GM19395 (cell line): ENCODE results near the gene ABLIM3.

Experiments used
- ATAC-seq: cut with Tn5 transposase; IDR thresholded peaks from one replicate; pipeline ENCODE4 v1.9.1; 2021; ENCODE audit warnings: mild to moderate bottlenecking, moderate library complexity; ENCODE audit not compliant: unreplicated experiment

Gene ABLIM3

DNA sequence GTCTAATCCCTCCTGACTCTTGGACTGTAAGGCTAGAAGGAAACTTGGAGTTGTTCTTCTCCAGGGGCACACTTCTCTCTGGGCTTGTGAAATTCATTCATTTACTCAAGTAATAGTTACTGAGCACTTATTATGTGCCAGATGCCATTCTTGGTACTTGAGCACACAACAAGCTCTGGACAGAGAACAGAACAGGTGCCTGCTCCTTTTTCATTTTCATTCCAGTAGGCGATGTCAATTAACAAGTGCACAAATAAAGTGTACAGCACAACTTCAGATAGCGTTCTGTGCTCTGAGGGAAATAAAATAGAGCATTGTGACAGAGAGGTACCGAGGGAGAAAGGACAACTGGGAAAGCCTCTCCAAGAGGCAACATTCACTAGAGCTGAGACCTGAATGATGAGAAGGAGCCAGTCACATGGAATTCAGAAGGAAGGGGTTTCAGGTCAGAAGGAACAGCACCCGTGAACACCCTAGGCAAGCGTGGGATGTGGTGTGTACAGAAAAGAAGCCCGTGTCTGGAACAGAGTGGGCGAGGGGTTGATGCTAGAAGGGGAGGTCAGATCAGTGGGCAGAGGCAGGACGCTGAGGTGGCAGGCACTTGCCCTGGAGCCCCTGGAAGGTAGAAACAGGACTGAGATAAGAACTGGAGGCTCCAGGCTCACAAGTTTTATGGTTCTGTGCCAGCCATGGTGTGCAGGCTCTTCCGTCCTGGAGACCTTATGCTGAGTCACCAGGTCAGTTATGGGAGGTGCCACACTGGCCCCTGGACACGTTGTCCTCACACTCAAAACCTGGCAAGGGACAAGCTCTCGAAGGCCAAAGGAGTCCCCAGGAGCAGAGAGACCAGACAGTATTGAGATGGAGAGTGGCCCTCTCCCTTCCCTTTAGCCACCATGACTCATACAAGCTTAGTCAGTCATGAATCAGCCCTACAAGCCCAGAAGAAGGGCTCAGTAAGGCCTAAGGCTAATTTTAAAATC lies 7.2 kb upstream of the ABLIM3 start:
- ATAC-seq, result no peak

DNA sequence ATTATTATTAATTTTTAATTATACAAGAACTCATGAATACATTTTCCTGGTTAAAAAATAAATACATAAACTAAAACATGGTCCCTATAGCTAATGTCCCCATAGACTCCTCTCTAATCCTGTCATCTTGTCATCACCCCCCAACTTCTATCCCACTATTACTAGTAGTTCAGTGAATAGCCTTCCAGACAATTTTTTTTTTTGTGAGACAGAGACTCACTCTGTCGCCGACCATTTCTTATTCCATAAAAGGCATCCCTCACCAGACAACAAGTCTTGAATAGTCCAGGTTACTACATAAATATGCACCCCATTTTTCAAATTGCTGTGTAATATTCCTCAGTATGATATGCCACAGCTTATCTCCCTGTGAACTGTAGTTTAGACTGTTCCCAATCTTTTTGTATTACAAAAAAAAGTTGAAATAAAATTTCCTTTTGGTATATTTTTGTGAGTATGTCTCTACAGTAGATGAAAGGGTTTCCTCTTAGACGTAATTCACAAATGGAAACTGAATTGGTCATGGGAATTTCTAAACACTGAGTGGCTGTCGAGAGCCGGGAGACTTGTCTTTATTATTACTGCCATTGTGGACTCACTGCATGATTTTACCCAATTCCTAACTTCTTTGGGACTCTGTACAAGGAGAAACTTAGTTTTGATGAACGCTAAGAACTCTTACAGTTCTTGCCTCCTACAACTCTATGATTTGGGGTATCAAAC lies 6.4 kb upstream of the ABLIM3 start:
- no peak for ATAC-seq

DNA sequence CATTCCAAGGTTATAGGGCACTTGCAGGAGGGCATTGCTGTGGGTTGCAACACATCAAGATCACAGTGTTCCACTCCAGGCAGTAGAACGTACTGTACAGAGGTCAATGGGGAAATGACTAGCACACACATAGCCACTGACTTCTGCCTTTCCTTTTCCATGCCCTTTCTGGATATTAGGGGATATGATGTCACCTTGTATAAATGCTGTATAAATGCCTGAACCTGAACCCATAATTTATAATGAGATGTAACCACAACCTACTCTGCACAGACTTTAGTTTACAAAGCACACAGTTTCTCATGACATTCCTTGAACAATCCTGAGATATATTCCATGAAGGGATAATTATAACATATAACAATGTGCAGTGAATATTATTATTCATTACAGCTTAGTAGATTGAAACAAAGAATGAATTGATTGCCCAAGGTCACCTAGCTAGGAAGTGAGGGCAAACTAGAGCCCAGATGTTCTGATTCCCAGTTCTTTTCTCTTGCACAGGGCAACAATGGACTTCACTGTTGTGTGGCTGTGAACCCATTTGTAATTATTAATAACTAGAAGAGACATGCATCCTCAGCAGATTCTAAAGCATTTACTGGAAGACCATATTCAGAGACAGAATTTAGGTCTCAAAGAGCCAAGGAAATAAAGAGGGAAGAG lies 5.6 kb upstream of the ABLIM3 start:
- ATAC-seq, result no peak

DNA sequence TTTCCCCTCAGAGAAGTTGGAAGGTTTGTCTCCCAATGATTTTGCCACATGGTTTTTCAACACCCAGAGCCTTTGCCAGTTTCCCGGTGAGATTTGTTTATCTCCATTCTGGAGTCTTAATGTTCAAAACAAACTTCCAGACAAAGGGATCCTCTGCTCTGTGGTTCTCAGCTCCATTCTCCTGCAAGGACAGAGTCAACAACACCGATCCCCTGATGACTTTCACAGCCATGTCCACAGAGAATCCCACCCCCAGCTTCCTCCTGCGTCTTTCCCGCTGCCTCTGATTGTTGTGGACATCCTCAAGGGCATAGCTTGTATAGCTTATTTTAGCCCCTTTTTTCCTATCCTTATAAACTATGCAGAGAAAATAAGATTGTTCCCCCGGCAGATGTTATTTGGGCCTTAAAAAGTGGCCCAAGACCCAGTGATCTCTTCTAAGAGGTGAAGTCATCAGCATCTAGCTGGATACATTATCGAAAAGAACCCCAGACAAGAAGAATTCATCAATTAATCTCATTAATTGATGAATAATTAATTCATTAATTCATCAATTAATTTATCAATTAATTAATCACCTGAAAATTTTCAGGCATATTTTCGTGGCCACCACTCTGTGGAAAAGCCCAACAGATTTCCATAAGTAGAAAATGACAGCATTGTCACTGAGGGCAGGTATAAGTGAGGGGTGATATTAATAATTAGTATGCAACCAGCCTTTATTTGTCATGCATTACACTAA lies 2.9 kb upstream of the ABLIM3 start:
- no peak for ATAC-seq

DNA sequence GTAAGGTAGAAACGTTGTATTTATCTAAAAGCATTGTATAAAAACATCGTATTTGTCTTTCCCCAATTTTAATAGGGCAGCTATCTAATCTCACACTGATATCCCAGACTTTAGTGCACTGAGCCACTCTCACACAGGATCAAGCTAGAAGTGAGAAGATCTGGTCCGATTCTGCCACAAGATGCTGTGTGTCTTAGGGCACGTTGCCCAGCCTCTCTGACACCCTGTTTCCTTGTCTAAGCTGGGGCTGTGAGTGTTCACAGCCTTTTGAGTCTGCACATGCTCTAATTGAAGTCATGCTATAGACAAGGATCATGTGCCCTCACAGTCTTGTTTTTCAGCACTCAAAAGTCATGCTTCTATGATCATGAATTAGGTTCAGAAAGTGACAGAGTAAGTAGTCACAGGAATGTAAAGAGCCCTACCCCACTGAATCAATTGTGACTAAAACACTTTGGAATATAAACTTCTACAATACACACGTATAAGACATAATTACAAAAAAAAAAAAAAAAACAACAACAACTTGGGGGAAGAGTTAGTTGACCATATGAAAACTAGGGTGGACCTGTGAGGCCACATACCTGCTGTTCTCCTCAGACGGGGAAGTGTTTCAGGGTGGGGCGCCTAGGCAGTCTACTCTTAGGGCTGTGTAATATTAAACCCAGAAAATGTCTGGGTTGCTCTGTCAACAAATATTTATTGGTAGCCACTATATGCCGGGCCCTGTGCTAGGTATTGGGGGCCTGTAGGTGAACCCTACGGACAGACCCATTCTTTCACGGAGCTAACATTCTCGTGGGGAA lies 893 bp upstream of the ABLIM3 start:
- ATAC-seq, result no peak

DNA sequence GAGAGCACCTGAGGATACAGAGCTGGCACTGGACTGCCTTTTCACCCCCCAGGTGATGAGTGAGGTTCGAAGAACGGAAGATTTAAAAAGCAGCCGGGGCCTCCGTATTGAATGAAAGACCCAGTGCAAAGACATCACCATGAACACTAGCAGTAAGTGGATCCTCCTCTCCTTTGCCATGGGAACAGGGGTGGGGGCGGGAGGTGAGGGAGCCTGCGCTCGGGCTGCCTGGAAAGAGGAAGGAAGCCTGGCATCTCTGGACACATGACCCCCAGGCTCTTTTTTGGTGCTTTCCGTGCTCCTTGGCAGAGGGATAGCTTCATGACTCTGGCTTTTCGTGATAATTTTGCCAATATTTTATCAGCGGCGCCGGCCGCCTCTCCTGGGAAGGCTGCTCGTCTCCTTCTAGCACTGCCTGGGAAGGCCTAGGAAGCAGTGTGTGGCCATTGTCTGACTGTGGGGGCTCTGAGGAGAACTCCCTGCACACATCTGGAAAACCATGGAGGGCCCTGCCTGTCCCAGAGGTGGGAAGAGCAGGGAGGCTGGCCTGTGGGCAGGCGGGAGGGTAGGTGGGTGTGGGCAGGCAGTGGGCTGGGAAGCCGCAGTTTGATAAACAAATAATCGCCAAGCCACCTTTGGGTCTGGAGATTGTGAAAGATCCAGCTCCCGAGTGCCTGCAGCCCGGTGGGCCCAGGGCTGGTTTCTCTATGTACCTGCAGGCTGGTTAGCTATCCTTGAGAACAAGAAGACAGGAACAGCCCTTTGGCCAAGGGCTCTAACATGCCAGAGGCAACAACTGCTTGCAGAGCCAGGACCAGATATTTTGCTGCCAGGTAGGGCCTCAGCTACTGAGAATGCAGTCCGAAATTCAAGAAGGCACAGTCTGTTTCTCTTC lies 911 bp downstream of the ABLIM3 start:
- no peak for ATAC-seq

DNA sequence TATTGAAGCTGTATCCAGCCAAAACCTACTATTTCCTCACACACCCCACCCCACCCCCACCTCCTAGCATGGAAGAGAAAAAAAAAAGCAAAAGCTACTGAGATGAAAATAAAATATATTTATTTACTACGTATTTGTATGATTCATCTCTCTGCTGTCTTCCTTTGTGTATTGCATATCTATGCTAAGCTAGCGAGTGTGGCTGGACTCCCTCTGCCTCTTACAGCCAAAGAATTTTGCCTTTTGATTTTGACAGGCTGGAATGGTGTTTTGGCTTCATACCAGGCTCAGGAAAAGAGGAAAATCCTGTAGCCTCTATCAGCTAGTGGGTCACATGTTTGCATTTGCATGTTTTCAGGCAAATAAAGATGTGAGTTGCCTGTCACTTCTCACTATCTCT lies 2.2 kb downstream of the ABLIM3 start:
- no peak for ATAC-seq

DNA sequence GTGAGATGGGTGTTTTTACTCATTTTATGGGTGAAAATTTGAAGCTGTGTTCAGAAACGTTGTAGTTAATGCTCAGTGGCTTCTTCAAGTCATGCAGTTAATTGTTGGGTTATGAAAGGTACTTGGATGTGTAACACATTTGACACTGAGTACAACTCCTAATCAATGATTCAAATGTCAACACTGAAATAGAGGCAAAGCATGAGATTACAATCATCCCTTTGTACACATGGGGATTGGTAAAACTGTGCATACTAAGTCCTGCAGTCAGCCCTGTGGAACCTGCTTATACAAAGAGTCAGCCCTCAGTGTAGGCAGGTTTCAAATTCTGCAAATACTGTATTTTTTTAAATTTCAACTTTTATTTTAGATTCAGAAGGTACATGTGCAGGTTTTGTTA lies 3.3 kb downstream of the ABLIM3 start:
- no peak for ATAC-seq

DNA sequence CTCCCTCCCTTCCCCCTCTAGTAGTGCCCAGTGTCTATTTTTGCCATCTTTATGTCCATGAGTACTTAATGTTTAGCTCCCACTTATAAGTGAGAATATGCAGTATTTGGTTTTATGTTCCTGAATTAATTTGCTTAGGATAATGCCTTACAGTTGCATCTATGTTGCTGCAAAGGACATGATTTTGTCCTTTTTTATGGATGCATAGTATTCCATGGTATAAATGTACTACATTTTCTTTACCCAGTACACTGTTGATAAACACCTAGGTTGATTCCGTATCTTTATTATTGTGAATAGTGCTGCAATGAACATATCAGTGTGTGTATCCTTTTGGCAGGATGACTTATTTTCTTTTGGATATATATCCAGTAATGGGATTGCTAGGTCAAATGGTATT lies 3.8 kb downstream of the ABLIM3 start:
- no peak for ATAC-seq

DNA sequence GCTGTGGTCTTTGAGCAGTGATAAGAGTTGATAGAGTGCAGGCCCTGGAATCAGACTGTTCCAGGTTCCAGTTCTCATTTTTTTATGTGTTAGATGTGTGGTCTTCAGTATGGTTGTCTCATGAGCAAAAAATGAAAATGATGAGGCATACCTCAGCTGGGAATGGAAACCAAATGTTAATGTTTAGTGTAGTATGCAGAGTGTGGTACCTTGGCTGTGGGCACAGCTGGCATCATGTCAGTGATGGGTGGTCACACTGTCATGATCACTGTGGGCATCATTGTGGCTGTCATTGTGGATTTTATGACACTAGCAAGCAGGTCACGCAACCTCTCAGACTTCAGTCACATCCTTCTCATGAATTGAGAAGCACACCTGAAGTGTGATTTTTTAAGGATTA lies 6.4 kb downstream of the ABLIM3 start:
- no peak for ATAC-seq

DNA sequence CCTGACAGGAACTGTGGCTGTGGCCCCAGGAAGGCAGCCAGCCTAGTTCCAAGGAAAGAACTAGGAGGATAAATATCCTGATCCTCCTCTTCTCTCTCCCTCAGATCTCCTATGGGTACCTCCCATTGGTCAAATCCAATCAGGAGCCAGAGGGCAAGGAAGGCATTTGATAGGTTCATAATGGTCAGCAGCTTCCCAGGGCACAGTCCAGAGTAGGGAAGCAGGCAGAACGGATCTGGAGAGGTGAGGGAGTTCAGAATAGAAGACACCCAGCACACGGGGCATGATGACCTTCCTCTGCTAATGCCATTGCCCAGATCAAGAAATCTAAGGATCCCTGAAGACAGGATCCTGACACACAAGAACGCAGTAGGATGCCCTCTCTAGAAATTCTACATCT lies 8.6 kb downstream of the ABLIM3 start:
- no peak for ATAC-seq

DNA sequence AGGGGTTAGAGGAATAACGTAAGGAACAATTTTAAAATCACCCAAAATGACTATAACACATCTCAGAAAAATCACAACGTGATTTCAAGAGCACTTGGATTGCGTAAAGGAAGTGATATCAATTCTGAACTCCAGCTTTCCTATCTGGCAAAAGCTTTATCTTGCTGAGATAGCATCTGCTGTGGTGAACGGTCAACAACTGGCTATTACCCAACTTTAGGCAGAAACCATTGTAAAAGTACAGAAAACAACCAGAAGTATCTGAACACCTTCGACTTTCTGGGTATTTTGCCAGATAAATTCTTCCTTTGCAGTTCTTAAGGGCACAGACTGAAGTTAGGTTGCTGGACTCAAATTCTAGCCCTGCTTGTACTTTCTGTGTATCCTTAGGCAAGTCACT lies 9.2 kb downstream of the ABLIM3 start:
- no peak for ATAC-seq

DNA sequence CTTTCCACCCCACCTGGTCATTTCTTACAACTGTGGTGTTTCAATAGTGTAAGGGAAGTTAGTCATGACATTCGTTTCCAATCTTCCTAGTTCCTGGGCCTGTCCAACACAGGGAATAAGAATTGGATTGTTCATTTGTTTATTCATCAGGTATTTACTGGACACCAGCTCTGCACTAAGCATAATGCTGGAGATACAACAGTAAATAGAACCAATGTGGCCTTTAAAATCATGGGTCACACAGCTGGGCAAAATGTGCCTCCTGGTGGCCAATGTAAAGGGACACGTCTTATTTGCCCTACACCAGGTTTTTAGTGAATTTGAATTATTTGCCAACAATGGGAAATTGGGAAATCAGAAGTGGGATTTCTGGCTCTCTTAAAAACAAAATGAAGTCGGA lies 10.4 kb downstream of the ABLIM3 start:
- no peak for ATAC-seq

DNA sequence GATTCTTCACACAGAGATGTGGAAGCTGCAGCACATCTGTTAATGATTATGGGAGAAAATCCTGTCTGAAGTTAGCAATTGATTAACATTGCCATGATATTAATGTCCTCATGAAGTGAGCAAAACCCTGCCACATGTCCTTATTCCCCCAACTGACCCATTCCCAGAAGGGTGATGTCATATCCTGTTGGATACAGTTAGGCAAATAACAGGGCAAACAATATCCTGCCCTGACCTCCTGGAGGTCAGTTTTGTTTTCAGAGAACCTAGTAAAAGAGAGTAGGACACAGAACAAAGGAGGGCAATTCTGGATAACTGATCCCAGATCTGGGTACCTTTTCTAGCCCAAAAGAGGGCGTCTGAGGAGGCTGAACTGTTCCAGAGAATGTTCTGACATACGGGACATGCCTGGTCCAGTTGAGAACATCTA lies 11.0 kb downstream of the ABLIM3 start:
- ATAC-seq, result no peak

DNA sequence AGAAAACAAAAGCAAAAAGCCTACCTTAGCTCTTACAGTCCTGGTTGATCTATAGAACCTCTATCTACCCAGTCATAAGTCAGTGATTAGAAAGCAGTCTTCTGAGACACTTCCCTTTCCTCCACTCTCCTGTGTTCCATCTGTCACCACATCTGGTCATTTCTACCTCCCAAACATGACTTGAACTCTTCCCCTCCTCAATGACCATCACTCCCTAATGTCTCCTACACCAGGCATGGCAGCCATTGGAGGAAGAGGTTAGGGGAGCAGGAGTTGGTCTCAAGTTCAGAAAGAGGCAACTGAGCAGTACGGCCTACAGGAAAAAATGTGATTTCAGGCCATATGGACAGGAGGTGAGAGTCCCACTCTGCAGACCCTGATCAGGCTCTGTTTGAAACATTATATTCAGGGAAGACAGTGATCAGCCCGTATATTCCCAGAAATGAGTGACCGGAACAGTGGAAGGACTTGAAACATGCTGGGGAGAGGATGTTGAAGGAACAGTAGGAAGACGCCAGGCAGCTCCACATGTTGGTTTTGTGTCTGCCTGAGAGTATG lies 12.0 kb downstream of the ABLIM3 start:
- ATAC-seq, result no peak

DNA sequence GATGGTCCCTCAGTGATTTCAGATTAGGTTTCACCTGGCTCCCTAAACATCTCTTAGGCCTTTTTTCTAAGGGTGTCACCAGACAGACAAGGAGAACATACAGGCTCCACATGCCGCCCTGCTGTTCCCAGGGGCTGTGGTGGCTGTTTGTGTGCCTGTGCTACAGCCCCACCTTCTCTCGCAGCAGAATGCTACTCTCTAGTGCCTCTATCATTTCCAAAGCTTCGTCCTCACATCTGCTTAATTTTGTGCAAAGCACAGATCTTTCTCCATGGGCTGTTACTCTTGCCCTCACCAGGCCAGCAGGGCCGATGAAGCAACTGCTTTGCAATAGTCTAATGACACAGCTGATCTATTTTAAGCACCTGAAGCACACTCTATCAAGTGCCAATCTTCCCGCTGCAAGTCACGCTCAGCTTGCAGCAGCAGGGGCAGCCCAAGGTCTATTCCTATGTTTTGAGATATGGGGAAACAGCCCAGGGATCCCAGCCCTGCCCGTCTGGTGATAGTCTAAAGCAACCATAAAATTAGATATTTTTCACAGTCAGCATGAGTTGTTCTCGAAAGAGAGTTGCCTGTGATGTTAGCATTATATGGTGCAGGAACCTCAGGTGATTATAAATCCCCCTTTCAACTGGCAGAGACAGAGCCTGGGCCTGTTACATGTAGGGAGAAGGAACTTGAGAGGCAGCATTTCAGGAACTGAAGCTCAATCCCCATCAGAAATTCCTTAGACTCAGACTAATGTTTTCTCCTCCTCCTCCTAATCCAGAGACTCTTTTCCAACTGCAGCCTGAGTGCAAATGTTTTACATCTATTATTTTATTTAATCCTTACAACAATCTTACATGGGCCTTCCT lies 12.7 kb downstream of the ABLIM3 start:
- ATAC-seq, result no peak

DNA sequence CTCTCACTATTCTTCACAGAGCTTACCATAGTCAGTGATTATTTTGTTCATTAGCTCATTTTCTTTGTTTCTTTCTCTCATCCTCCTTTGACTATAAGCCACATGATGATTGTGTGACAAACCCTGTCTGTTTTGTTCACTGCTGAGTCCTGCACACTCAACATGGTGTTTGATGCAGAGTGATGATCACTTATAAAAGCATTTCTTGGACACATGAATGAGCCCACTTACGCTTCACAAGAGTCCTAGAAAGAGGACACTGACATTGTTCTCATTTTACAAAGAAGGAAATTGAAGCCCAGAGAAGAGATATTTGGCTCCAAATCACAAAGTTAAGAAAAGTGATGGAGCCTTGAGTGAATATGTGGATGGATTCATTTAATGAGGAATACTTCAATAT lies 13.4 kb downstream of the ABLIM3 start:
- no peak for ATAC-seq
